Cardiac muscle cell (in vitro differentiated cells and primary cell): Measurements from ENCODE around the gene ZIC5. TPM values are rescaled to one million over a fixed set of nuclear protein-coding genes. Genes with fewer than 3 reads are reported as not detected.

Source experiments
- DNase-seq, 2 donors: peaks; one replicate each; pipeline versions ENCODE4 v3.0.0 to v3.0.0-alpha.2; 2010 to 2017; ENCODE audit warnings: low read depth in 1 of 2, low spot score in 1 of 2
- H3K27ac ChIP-seq: fragments of 200-600 bp; sonication (generic); 2 replicates; pipeline ENCODE4 v1.5.1; 2016
- H3K27me3 ChIP-seq: fragments of 200-600 bp; sonication (generic); 2 replicates; pipeline ENCODE4 v1.6.0; 2016; ENCODE audit warnings: control low read depth
- H3K36me3 ChIP-seq: fragments of 200-600 bp; sonication (generic); 2 replicates; pipeline ENCODE4 v1.5.1; 2016; ENCODE audit warnings: control low read depth
- H3K4me1 ChIP-seq: fragments of 200-600 bp; sonication (generic); 2 replicates; pipeline ENCODE4 v1.8.1; 2017; ENCODE audit warnings: low read depth, mild to moderate bottlenecking, mixed run types
- H3K4me3 ChIP-seq: fragments of 200-600 bp; sonication (generic); 2 replicates; pipeline ENCODE4 v1.5.1; 2016; ENCODE audit warnings: mild to moderate bottlenecking
- H3K9me3 ChIP-seq: fragments of 200-600 bp; sonication (generic); 2 replicates; pipeline ENCODE4 v1.5.1; 2017; ENCODE audit warnings: low read depth, mild to moderate bottlenecking, control low read depth
- CTCF ChIP-seq: IDR thresholded peaks from 2 replicates; pipeline ENCODE4 v1.5.1; 2012; ENCODE audit warnings: low read depth, mild to moderate bottlenecking, low read length
- polyA plus RNA-seq: library from polyadenylated mRNA; unstranded; fragments of >200 nt; fragmentation: Nextera tagmentation; extraction: Ambion mirVana; gene quantifications from 2 replicates; pipeline ENCODE4 v1.2.1, GENCODE V29; 2016
- total RNA-seq: library from RNA; depleted of rRNA; stranded (reverse); fragments of >200 nt; gene quantifications from 2 replicates; pipeline ENCODE4 v1.2.3, GENCODE V29; 2016

ZIC5 gene
- total and polyA plus RNA-seq, 2 experiments from 2014 or later, result 0.22 to 0.69 TPM

DNA sequence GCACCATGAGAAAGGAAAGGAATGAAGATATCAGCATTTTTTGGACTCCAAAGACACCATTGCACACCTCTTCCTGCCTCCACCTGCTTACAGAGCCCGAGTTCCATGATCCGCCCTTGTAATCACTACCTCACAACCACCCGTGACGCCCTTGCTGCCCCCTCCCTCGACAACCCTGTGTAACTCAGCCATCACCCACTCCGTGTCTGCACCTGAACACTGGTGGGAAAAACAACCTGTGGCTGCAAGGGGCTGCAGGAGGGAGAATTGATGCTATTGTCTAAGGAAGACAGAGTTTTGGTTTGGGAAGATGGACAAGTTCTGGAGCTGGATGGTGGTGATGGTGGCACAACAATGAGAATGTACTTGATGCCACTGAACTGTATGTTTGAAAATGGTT, 27.0 kb downstream of the ZIC5 start:
- Histone ChIP-seq H3K9me3 (no peaks in the 10 kb centered on the region), H3K4me3 (no peak overlapping the region), H3K27ac (no peak overlapping the region), H3K27me3 (no peaks in the 10 kb centered on the region), H3K4me1 (peaks cover 4% of the 10 kb centered on the region), H3K36me3 (no peaks in the 10 kb centered on the region)
- no peak for DNase-seq
- no peak for TF ChIP-seq CTCF

DNA sequence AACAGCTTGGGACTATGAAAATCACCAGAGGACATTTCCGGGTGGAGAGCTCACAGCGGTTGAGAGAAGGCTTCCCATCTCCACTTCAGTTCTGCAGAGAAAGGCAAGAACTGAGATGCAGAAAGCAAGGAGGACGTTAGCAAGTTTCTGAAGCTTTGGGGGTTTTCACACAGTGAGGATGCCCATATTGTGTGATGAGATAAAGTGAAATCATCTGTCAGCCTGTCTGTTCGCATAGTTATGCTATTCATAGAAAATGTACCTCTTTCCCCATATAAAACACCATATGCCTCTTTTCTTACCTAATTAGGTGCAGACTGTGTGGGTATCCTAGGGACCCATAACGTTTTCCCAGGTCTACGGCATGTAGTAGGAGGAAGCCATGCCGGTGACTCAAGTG, 27.5 kb downstream of the ZIC5 start:
- no peaks in the 10 kb centered on the region for H3K36me3 ChIP-seq
- H3K27ac ChIP-seq, result no peak overlapping the region
- H3K27me3 ChIP-seq, result no peaks in the 10 kb centered on the region
- no peak for TF ChIP-seq CTCF
- no peak for DNase-seq
- no peaks in the 10 kb centered on the region for H3K9me3 ChIP-seq
- no peak overlapping the region for H3K4me3 ChIP-seq
- no peaks in the 10 kb centered on the region for H3K4me1 ChIP-seq

DNA sequence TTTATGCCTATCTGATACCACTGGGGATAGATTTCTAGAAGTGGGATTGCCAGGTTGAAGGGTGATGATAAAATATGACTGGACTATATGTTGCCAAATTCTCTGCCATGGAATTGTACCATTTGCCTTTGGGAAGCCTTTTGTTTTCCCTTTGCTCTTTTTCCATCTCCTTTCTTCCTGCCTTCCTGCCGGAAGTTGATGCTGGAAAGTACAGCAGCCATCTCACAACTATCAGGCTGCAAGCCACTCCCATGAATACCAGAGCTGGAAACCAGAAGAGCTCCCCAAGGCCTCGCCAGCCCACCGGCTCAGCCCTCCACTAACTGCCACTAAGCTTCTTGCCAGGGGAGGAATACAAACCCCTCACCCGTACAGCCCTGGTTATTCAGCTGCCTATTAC, 29.7 kb downstream of the ZIC5 start:
- no peaks in the 10 kb centered on the region for H3K4me1 ChIP-seq
- no peaks in the 10 kb centered on the region for H3K36me3 ChIP-seq
- TF ChIP-seq CTCF, result no peak
- H3K27me3 ChIP-seq, result no peaks in the 10 kb centered on the region
- DNase-seq, result no peak
- H3K9me3 ChIP-seq, result no peaks in the 10 kb centered on the region
- H3K4me3 ChIP-seq, result no peak overlapping the region
- H3K27ac ChIP-seq, result no peak overlapping the region

GRCh38 chr13:99941086-99941485, 30.5 kb downstream of the ZIC5 start:
- H3K4me1 ChIP-seq, result no peaks in the 10 kb centered on the region
- DNase-seq, result no peak
- no peak overlapping the region for H3K4me3 ChIP-seq
- TF ChIP-seq CTCF, result no peak
- H3K9me3 ChIP-seq, result no peaks in the 10 kb centered on the region
- no peak overlapping the region for H3K27ac ChIP-seq
- H3K27me3 ChIP-seq, result no peaks in the 10 kb centered on the region
- no peaks in the 10 kb centered on the region for H3K36me3 ChIP-seq

- H3K27ac ChIP-seq, result no peak overlapping the region
- no peak overlapping the region for H3K4me3 ChIP-seq
- DNase-seq, result no peak
- H3K27me3 ChIP-seq, result no peaks in the 10 kb centered on the region
- H3K36me3 ChIP-seq, result no peaks in the 10 kb centered on the region
- no peaks in the 10 kb centered on the region for H3K9me3 ChIP-seq
- no peak for TF ChIP-seq CTCF
- no peaks in the 10 kb centered on the region for H3K4me1 ChIP-seq
Measured at GRCh38 chr13:99938635-99939034, 32.9 kb downstream of the ZIC5 start.

DNA sequence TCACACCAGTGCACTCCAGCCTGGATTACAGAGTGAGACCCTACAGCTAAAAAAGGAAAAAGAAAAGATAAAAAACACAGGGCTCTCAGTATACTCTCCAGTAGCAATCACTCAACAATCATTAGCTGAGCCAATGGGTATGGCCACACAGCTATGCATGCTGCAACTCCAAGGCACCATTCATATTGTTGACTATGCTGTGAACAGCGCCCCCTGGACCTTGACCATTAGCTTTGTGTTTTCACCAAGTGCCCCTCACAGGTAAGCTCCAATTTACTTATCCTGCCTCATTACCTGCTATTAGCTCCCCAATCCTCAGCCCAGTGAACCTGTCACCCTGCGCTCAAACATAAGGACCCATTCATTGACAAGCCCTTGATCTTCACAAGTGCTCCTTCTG, 35.8 kb downstream of the ZIC5 start:
- Histone ChIP-seq H3K27ac (no peak overlapping the region), H3K27me3 (no peaks in the 10 kb centered on the region), H3K36me3 (no peaks in the 10 kb centered on the region), H3K4me3 (no peak overlapping the region), H3K9me3 (no peaks in the 10 kb centered on the region), H3K4me1 (no peaks in the 10 kb centered on the region)
- no peak for DNase-seq
- no peak for TF ChIP-seq CTCF
